ENCODE results near the gene SRPK3.
A peak's percentile ranks its signal among the peaks of the same experiment; 100 is the strongest.
"Not testable (repeated sequence)": the region's sequence is repeated elsewhere in the genome, so short reads cannot be mapped to it uniquely, and the experiment has no call there.

The SRPK3 gene

DNA sequence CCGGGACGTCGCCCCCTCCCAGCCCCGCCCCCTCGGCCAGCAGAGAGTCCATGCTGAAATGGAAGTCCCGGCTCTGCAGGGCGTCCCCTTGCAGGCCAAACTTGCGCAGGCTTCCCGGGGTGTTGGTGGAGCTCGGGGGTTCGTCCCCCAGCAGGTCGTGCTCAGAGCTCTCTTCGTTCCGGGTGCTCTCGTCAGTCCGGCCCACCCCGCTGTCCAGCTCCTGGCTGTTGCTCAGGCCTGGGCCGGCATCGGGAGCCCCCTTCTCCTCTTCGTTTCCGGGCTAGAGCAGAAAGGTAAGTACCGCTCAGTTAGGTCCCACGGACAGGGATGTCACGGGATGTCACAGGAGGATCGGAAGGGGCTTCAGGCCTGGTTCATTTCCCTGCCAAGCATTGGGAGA lies 23.8 kb downstream of the SRPK3 start:
- no peak for DNase-seq (ENCODE audit: low read depth in 1 of 2, low spot score in 1 of 2)

DNA sequence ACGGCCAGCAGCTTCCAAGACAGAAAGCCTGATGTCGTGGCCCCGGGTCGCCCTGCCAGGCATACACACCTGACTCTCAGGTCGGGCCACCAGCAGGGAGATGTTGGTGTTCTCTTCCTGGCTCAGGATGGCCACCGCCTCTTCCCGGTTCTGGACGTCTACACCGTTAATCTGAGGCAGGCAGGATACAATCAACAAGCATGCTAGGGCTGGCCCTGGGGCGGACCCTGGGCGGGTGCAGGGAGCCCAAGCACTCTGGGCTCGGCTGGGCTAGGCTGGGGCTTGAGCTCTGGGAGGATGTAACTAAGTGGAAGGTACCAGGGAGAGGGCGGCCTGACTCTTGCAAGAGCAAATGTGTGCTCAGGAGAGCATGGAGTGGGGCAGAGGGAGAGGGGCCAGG lies 24.6 kb downstream of the SRPK3 start:
- DNase-seq (ENCODE audit: low read depth in 1 of 2, low spot score in 1 of 2), result no peak

- DNase-seq (ENCODE audit: low read depth in 1 of 2, low spot score in 1 of 2), result no peak
These were observed 26.2 kb downstream of the SRPK3 start for GRCh38 chrX:153806999-153807575.

- DNase-seq (ENCODE audit: low read depth in 1 of 2, low spot score in 1 of 2), result no peak
These were observed 27.1 kb downstream of the SRPK3 start for GRCh38 chrX:153807976-153808375.

- no peak for DNase-seq (ENCODE audit: low read depth in 1 of 2, low spot score in 1 of 2)
These were observed 31.4 kb downstream of the SRPK3 start for GRCh38 chrX:153812220-153812619.

GRCh38 chrX:153813161-153813560 lies 32.3 kb downstream of the SRPK3 start:
- DNase-seq (ENCODE audit: low read depth in 1 of 2, low spot score in 1 of 2), result no peak

DNA sequence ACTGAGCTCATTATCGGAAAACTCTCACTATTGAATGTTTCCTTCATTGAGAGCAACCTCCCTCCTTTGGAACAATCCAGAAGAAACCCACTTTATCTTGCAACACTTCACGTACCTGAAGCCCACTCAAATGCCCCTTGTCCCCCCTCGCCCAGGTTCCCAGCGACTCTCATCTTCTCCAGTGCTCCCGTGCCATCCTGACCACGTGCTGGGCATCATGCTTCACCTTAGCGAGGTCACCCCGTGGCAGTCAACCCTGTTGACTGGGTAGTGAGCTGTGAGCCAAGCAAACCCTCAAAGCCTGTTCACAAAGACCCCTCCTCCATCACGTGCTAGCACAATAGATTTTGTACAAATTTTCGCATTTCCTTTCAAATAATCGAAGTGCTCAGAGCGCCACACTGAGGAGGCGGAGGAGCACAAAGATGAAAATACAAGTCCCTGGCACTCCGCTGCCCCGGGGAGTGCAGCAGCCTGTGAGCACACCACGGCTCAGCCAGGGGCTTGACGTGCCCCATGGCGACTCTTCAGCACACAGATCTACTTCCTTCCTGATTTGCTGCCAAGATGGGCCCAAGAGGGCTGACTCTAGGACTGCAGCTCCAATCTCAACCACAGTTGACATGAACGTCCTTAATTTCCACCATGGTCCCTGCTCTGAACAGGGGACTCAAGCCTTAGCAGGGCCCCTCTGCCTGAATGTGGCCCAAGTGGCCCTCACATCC lies 33.9 kb downstream of the SRPK3 start:
- no peak for DNase-seq (ENCODE audit: low read depth in 1 of 2, low spot score in 1 of 2)

GRCh38 chrX:153816831-153817690 lies 36.2 kb downstream of the SRPK3 start:
- no peak for DNase-seq (ENCODE audit: low read depth in 1 of 2, low spot score in 1 of 2)

GRCh38 chrX:153818064-153818463 lies 37.2 kb downstream of the SRPK3 start:
- not testable (repeated sequence) for DNase-seq (ENCODE audit: low read depth in 1 of 2, low spot score in 1 of 2)

DNA sequence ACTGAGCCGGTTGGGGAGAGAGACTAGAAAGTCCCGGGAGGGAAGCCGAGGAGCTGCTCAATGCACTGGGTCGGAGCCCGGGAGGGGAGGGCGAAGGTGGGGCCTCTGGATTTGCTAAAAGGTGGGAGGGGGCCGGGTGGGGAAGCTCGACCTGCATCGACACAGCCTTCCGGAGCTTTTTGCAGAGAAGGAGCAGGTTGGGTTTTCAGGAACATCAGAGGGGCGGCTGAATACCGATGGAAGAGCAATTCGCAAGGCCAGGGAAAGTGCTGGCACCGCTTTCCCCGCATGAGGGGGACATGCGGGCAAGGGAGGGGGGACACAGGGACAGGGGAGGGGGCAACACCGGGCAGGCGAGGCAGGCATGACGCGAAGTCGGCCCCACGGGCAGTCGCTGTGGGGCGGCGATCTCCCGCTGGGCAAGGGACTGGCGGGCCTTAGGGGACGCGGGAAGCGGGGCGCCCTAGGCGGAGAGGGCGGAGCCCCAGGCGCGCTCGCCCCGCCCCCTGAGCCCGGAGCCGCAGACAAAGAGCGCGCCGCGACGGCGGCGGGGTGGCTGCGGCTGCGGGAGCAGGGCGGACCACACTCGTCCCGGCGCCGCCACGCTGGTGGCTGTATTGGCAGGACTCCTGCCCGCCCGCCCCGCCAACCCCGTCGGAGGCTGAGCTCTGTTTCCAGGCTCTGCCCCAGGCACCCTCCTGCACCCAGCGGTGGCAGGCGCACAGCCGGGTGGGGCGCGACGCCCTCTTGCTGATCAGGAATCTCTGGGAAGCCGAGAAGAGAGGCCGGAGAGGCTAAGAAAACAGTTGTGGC lies 37.9 kb downstream of the SRPK3 start:
- DNase-seq (ENCODE audit: low read depth in 1 of 2, low spot score in 1 of 2), result peak; percentile 28 to 35

DNA sequence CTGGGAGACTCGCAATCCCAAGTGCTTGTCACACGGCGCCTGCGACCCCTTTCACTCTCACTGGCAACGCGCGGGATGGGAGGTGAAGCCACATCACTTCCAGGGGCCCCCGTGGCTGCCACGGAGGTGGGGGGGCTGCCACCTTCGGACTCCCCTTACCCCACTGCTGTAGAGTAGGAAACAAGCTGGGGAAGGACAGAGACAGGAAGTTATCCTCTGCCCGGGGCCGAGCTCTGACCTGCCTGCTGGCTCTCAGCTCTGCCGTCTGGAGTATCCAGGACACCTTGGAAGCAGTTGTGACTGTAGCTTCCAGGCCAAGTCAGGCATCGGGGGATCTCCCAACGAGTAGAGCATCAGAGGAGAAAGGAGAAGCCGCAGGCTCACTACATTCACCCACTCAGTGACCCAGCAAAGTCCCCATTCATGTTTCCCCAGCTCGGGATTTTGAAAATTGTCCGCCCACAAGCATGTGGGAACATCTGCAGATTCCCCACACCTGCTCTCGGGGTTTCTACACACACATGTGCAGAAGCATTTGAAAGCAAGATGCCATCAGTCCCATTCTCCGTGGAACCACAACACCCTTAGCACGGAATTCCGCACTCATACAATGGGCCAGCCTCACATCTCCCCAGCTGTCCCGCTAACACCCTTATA lies 38.7 kb downstream of the SRPK3 start:
- no peak for DNase-seq (ENCODE audit: low read depth in 1 of 2, low spot score in 1 of 2)

DNA sequence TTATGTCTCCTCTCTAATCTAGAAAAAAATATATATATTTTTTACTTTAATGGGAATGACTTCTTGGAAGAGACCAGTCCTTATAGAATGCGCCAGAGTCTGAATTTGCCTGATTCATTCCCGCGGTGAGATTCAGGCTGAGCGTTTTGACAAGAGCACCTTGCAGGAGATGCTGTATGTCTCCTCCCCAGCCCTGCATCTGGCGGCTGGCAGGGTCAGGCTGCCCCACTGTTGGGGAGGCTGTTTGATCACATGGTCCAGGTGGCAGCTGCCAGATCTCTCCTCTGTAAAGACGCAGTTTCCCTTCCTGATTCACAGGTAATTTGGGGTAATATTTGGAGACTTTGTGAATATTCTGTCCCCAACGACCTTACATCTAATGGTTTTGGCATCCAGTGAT lies 39.8 kb downstream of the SRPK3 start:
- no peak for DNase-seq (ENCODE audit: low read depth in 1 of 2, low spot score in 1 of 2)

DNA sequence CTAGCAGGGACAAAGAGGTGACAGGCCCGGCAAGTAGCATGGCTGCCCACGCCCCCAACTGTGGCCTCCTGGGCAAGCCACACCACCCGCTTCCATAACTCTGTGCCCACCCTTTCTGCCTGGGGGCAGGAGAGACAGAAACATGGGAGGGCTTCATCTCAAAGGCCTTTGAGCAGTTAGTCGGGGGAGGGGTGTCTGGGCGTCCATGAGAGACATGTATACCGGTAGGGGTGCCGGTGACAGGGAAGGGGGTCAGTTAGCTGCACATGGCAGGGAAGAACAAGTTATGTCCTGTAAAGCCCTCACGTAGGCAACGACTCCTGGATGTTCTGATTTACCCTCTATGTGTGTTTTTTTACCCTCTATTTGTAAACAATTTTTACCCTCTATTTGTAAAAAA lies 40.2 kb downstream of the SRPK3 start:
- no peak for DNase-seq (ENCODE audit: low read depth in 1 of 2, low spot score in 1 of 2)

DNA sequence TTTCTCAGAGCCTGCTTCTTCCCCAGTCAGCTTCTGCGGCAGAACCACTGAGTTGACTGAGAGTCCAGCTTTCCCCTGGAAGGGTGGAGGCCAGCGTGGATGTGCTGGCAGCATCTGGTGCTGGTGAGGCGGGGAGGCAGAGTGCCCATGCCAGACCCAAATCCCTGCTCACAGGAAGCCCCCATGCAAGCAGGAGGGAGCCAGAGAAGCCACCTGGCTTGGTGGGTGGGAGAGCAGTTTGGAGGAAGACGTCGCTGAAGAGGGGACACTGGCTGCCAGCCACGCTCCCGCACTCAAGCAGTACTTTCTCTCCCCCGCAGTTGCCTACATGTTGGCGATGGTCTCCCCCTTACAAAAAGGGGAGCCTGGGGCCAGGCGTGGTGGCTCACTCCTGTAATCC lies 43.5 kb downstream of the SRPK3 start:
- DNase-seq (ENCODE audit: low read depth in 1 of 2, low spot score in 1 of 2), result no peak

GRCh38 chrX:153825042-153825441 lies 44.2 kb downstream of the SRPK3 start:
- DNase-seq (ENCODE audit: low read depth in 1 of 2, low spot score in 1 of 2), result no peak

DNA sequence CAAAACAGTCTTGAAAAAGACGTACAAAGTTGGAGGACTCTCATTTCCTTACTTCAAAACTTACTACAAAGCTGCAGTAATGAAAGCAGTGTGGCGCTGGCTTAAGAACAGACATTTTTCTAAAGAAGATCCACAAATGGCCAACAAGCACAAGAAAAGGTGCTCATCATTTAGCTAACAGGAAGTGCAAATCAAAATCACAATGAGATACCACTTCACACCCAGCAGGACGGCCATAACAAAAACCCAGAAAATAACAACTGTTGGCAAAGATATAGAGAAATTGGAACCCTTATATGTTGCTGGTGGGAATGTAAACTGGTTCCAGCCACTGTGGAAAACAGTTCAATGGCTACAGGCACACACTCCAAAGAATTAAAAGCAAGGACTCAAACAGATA lies 46.2 kb downstream of the SRPK3 start:
- DNase-seq (ENCODE audit: low read depth in 1 of 2, low spot score in 1 of 2), result no peak

GRCh38 chrX:153827903-153828302 lies 47.1 kb downstream of the SRPK3 start:
- no peak for DNase-seq (ENCODE audit: low read depth in 1 of 2, low spot score in 1 of 2)

GRCh38 chrX:153828308-153828707 lies 47.5 kb downstream of the SRPK3 start:
- no peak for DNase-seq (ENCODE audit: low read depth in 1 of 2, low spot score in 1 of 2)

- DNase-seq (ENCODE audit: low read depth in 1 of 2, low spot score in 1 of 2), result no peak
These were observed 48.1 kb downstream of the SRPK3 start for GRCh38 chrX:153828723-153829548.

DNA sequence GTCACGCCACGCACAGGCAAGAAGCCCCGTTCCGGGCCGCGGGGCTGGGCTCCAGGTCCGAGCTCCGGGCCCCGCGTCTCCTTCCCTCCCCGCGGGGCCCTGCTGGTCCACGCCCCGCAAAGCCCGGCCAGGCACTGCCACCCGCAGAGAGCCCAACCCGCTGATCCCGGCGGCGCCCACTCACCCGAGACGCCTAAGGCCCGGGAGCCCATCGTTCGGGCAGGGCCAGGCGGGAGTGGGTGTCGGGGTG lies 48.6 kb downstream of the SRPK3 start:
- DNase-seq (ENCODE audit: low read depth in 1 of 2, low spot score in 1 of 2), result no peak

All from stimulated activated CD4-positive, alpha-beta T cell treated with anti-CD3 and anti-CD28 coated beads, Interleukin-15, amount 100 ng/mL, for 1 hour (primary cell).